GM21619 (cell line): ENCODE data around the gene HIF1AN.
"Not testable (repeated sequence)": the region's sequence is repeated elsewhere in the genome, so short reads cannot be mapped to it uniquely, and the experiment has no call there.

Source experiments
- ATAC-seq: cut with Tn5 transposase; IDR thresholded peaks from one replicate; pipeline ENCODE4 v1.9.1; 2021; ENCODE audit not compliant: unreplicated experiment

Gene HIF1AN

DNA sequence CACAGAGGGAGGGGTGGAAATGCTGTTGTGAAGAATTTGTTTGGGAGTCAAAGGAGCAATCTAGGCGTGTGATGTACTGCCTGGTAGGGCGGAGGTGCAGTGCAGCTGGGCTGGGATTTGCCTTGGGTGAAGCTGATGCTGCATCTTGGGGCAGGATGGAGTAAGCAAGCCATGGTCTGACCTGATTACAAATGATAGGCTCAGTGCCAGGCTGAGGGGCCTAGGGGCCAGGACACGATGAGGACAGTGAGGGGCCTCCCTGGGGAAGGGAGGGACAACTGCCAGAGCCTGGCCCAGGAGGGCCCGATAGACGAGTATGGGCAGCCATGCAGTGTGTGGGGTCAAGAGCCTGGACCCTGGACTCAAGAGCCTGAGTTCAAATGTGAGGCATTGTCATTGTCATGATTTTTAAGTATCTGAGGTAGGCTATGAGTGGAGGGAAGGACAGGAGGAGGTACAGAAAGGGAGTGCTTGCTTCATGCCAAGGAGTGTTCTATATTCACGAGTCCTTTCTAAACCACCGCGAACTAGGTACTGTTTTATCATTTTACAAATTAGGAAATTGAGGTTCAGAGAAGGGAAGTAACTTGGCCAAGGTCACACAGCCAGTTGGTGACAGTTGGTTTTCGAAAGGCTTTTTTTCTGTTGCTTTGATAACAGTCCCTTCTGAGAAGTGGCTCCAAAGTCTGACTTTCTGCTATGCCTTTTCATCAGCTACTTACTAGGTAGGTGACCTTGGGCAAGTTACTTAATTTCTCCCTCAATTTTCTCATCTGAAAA lies 29.7 kb downstream of the HIF1AN start:
- no peak for ATAC-seq

DNA sequence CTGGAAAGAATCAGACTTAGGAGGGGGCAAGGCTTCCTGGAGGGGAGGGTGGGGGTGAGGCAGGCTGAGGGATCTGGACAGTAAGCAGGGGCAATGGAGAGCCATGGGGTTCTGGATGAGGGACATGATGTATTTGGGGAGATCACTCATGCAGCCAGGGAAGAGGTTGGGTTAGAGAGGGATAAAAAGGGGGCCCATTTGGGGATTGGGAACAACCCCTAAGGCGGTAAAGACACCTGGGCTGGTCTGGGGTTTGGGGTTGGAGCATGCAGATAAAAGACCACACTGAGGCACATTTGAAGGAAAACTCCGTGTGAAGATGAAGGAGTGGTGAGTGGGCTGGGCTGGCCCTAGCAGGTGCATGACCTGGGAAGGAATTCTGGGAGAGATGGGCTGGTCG lies 30.8 kb downstream of the HIF1AN start:
- ATAC-seq, result no peak

DNA sequence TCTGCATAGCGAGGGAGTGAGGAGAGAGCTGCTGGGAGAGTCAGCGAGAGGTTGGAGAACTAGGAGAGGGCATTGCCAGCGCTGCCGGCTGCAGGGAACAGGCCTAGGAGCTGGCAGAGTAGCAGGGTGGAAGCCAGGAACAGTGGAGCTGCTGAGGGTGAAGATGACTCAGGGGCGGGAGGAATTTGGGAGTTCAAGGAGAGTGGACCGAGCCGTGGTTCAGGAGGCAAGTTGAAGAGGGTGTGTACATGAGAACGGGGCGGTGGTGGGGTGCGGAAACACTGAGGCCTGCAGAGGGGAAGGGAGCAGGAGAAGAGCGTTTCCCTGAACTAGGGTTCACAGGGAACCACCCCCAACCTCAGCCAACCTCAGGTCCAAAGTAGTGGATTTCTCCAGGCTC lies 31.5 kb downstream of the HIF1AN start:
- ATAC-seq, result no peak

DNA sequence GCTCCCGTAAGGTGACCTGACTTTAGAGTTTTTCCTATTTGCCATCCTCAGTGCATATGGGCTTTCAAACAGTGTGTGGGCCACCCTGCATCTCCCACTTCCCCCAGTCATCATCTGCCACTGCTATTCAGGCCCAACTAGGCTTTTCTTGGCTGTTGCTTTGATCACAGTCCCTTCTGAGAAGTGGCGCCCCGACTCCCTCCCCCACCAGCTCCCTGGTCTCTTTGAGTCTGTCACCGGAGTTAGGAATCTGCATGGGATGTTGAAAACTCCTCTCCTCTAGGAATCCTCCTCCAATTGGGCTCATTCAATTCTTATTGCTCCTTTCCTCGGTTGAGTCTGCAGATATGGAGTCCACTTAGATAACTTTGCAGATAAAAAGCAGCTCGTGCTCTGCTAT lies 32.1 kb downstream of the HIF1AN start:
- ATAC-seq, result no peak

DNA sequence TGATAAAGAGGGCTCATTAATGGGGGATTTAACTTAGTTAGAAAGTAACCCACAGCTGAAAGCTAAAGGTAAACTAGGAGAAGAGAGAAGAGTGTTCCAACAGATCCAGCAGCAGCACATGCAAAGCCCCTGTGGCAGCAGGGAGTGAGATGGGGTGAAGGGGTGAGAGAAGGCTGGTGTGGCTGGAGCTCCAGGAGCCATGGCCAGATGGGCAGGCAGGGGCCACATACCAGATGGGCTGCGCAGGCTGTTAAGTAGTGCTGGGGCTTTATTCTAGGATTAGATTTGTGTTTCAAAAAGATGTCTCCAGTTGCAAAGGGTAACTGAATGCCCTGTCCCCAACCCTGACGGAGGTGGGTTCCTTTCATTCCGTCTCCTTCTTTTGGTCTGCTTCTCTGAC lies 33.2 kb downstream of the HIF1AN start:
- no peak for ATAC-seq

DNA sequence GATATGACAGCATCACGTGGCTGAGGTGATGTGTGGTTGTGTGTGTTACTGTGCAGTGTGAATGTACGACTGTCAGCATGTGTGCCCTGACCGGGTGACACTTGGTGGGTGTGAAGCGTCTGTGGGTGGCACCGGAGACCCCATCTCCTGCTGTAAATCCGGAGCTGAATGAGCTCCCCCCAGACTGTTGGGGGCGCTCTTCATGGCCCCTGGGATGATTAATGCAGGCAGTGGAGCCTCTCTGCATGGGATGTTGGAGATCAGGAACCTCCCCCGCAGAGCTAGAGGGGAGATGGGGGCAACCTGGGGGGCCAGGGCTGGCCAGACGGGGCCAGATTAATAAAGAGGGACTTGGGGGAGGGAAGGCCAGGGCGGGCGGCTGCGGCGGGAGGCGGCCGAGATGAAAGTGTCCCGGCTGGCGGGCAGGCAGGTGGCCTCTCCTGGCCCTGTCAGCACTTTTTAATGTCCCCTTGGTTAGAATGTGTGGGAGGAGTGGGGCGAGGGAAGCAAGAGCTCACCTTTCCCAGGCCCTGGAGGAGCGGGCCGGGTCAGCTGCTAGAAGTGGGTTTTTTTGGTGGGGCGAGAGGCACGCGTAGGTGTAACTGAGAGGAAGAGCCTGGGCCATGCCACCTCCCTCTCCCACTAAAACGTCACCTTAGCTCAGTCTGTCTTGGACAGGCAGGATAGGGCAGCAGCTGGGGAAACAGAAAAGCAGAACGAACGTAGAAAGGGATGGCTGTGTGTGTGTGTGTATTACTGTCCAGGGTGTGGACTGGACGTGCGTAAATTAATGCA lies 34.1 kb downstream of the HIF1AN start:
- ATAC-seq, result no peak

DNA sequence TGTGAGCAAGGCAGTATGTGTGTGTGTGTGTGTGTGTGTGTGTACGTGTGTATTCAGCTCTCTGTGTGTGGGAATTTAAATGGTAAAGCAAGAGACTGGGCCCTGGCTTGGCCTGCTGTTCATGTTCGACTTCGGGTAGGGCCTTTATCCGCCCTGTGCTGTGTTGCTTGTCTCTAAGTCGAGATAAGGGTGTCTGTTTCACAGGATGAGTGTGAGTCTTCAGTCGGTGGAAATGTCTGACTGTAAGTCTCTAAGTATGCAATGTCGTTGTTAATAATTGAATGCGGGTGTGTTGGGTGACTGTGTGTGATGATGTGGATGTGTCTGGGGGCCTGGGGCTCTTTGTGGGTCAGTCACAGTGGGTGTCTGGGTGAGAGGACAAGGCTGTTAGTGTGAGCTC lies 34.8 kb downstream of the HIF1AN start:
- no peak for ATAC-seq

DNA sequence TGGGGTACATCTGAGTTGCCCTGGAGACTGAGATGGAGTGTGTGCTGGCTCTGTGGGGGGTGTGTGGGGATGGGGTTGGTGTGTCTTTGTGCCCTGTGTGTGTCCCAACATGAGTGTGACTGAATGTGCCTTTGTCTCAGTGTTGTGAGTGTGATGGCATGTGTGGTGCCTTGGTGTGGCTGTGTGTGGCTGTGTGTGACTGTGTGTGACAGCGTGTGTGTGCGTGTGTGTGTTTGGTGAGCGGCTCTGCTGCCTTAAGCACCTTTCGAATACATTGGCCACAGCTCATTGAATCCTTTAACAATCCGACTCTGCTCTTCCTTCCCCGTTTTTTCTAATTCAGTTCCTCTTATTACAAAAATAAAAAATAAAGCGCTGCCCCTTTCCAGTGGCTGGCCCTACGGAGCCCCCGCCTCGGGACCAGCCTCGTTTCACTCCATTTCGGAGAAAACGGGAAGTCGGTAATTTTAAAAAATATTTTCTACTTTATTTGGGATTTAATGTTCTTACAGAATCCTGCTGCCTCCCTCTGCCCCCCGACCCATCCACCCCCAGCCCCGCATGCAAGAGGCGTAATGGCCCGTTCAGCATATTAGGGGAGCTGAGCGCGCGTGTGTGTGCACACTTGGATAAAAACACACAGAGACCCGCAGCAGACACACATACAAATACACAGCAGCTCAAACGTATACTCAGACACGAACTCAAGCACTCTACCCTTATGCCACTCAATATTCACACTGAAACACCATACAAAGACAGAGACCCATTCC lies 35.5 kb downstream of the HIF1AN start:
- no peak for ATAC-seq

DNA sequence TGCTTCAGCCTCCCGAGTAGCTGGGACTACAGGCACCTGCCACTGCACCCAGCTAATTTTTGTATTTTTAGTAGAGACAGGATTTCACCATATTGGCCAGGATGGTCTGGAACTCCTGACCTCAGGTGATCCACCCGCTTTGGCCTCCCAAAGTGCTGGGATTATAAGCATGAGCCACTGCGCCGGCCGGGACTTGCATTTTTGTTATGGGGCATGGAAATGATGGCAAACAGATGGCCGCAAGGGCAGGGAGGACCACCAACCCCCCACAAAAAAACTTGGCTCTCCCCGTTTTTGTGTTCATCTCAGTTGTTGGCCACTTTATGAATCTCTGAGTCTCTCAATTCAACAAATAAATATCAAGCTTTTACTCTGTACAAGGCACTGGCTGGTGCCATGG lies 39.4 kb downstream of the HIF1AN start:
- not testable (repeated sequence) for ATAC-seq

DNA sequence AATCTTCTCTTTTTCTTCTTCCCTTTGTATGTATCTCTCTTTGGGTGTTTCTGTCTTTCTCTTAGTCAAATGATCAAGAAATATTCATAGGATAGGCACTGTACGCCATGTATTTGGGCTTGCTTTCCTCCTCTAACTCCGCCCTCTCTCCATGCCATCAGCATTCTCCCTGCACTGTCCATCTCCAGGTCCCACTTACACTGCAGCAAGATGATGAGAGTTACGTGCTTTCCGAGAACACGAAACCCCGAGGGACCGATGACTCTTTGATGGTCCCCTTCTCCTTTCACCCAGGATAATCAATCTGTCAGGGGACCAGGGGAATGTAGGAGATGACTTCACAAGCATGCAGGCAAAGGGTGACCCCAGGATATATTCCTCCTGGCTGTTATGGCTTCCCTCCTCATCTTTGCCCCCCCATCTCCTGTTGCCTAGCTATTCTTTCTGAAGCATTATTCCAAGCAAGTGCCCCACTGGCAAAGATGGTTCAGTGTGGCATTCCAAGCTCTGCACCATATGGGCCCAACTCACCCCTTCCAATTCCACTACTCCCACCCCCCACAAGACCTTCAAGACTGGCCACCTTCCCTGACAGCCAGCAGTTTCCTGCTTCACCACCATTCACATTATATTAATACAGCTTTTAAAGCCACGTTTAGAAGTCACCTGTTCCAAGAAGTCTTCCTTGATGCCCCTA lies 40.0 kb downstream of the HIF1AN start:
- ATAC-seq, result no peak

DNA sequence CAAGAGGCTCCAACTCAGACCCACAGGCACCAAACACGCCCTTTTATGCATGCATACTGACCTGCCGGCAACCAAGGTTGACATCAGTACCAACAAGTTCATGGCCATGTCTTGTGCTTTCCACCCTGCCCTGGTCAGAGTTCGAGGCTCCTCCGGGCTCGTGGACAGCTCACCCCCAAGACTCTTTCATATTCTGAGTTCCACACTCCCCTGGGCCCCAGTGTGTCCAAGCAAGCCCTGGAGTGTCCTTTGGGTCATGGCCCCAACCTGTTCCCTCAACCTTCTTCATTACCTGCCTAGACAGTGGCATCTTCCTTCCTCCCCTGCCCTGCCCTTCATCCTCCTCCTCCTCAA lies 40.5 kb downstream of the HIF1AN start:
- no peak for ATAC-seq

DNA sequence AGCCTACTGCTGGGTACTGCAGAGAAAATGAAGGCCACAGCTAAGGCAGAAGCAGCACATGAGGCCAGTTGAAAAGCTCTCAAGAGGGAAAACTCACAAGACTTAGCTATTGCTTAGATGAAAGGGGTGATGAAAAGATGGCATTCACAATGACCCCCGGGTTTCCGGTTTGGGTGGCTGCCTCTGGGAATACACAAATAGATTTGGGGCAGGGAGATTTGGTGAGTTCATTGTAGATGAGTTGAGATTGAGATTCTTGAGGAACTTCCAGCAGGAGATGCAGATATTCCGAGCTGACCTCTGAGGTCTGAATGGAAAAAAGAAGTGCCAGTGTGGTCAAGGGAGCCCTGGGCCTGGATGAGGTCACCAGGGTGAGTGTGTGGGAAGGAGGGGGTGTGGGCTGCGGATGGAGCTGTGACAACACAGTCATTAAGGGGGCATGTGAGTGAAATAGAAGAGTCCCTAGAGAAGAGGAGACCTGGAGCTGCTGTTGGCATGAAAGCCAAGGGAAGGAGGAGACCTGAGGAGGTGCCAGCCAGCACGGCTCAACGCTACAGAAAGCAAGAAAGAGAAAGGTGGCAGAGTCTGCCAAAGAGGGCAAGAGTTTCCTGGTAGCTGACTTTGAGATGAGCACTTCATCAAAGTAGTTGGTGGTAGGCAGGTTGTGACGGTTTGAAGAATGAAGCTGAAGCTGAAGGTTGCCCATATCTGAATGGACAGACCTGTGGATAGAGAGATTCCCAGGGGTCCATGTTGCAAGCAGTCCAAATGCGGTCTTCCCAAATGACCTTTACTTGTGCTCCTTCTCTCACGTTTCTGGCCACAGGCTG lies 43.7 kb downstream of the HIF1AN start:
- ATAC-seq, result no peak

DNA sequence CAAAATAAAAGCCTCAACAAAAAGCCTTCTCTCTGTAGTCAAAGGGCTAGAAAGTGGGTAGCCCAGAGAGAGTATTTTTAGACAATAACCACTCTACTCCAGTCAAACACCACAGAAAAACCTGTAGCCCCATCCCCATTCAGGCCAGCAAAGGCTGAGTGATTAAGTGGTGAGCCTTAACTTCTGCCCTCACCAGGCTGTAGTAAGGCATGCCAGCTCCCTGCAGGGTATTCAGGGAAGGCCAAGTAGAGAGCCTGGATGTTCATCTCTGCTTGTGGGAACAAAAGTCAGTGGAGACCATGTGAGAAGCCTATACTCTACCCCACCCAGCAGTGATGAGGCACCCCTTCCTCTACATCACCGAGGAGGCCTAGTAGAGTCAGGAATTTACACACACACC lies 51.2 kb downstream of the HIF1AN start:
- no peak for ATAC-seq

DNA sequence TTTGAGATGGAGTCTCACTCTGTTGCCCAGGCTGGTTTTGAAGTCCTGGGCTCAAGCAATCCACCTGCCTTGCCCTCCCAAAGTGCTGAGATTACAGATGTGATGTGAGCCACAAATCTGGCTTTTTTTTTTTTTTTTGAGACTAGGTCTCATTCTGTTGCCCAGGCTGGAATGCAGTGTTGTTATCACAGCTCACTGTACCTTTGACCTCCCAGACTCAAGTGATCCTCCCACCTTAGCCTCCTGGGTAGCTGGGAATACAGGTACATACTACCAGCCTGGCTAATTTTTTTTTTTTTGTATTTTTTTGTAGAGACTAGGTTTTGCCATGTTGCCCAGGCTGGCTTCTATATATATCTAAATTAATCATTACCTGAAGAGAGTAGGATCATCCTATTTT lies 62.4 kb downstream of the HIF1AN start:
- no peak for ATAC-seq

DNA sequence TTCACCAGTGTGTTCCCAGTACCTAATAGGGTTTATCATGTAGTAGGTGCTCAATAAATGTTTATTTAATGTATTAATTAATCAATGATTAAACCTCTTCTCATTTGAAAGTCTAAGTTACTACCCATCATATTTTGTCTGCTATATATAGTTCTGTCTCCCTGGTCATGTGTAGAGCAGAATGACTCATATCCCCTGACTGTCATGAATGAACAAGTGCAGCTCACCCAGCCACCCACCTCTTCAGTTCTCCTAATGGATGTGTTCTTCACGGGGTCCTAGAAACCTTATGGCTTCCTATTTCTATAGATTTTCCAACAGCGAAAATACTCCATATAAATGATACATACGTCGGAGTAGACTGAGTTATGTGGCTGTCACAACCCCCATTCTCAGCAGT lies 64.5 kb downstream of the HIF1AN start:
- ATAC-seq, result no peak

DNA sequence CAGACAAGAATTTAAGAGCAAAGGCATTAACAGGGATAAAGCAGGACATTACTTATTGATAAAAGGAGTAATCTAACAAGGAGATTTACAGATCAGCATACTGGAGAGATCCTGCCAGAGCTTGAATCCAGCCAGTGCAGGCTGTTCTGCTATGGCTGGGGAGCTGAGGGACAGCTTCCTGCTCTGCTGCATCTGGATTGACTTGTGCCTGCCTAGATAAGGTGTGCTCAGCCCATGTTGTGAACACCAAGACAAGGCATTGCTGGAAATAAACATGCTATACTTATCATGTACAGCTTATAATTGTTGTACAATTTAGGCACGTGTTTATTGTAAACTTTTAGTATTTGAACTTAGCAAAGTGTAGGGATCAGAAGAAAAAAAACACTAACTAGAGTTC lies 71.7 kb downstream of the HIF1AN start:
- ATAC-seq, result no peak
